HG02943 (cell line): ENCODE results near the gene TRUB2.

ENCODE experiments used
- ATAC-seq: cut with Tn5 transposase; IDR thresholded peaks from one replicate; pipeline ENCODE4 v1.9.1; 2021; ENCODE audit warnings: mild to moderate bottlenecking, low read depth, moderate library complexity; ENCODE audit not compliant: unreplicated experiment

The TRUB2 gene

GRCh38 chr9:128275198-128276007 is 46.8 kb downstream of the TRUB2 start, which contains the start of gene GOLGA2:
TSS of gene GOLGA2 (minus strand) at chr9:128276007. CDS start at chr9:128275976, 31 bp downstream.
- peak; percentile 49 for ATAC-seq

- no peak for ATAC-seq
These were observed 48.0 kb downstream of the TRUB2 start for GRCh38 chr9:128274245-128274644.

DNA sequence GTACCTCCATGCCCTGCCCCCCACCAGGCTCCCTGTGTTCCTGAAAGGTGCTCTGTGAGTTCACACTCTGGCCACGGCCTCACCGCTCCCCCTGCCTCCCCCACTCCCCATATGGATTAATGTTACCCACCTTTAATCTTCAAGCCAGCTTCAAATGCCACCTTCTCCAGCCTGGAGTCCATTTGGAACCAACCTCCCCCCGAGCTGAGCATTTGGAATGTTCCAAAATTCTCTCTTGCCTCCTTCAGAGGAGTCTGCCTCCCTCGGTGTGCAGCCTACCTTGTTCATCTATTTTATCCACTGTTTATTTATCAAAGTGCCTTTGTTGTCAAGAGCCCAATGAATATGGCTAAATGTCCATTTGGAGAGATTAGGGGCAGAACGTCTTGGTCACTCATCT is 50.7 kb downstream of the TRUB2 start:
- ATAC-seq = no peak

GRCh38 chr9:128271112-128271511 is 51.1 kb downstream of the TRUB2 start:
- no peak for ATAC-seq

- ATAC-seq = no peak
These were observed 55.2 kb downstream of the TRUB2 start for GRCh38 chr9:128266868-128267590.

GRCh38 chr9:128265348-128265847 is 56.8 kb downstream of the TRUB2 start:
- no peak for ATAC-seq

GRCh38 chr9:128262687-128263086 is 59.6 kb downstream of the TRUB2 start:
- no peak for ATAC-seq

DNA sequence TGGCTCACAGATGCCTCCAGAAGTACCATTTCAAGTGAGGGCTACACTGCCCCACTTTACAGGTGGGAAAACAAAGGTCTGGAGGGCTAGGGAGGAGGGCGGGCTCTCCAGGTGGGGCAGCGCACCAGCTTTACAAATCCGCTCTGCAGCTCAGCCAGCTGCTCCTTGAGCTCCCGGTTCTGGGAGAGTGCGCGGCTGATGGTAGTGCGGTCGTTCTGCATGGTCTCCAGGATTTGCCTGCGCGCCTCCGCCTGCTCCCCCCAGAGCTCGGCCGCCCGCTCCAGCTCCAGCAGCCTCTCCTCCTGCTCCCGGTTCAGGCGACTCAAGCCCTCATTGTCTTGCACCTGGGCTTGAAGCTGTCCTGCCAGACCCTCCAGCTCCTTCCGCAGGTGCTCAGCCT is 61.9 kb downstream of the TRUB2 start:
- no peak for ATAC-seq

DNA sequence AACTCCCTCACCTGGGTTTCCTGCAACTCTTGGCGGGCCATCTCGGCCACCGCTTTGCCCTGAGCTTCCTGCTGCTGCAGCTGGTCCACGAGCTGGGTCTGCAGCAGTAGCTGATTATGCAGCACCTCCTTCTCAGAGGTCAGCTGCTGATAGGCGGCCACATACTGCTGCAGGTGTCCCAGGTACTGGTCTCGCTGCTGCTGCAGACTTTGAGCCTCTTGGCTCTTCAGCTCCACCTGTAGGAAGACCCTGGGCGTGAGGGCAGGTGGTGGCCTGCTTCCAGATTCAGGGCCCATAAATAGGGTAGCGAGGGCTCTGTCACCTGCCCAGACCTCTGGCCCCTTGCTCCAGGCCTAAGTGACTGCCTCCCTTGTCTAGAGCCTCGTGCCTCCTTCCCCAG is 63.1 kb downstream of the TRUB2 start:
- no peak for ATAC-seq

DNA sequence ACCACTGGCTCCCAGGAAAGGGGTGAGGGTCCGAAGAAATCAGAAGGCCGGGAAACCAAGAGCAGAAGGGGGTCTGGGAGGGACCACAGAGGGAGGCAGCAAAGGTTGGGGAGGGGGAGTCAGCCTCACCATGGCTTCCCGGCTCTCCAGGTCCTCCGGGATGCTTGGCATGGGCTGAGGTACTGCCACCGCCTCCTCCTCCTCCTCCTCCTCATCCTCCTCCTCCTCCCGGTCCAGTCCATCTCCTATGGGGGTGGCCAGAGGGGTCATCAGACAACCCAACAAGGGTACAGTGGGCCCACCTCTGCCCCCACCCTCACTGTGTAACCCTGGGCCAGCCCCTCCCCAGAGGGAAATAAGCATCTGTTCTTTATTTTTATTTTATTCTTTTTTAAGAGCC is 63.9 kb downstream of the TRUB2 start:
- ATAC-seq = no peak

GRCh38 chr9:128257907-128258306 is 64.3 kb downstream of the TRUB2 start:
- no peak for ATAC-seq

- ATAC-seq = no peak
These were observed 65.0 kb downstream of the TRUB2 start for GRCh38 chr9:128257086-128257825.
